Mucosa of descending colon (tissue), 3 donors: ENCODE measurements around the gene KRT32. TPM values are rescaled to one million over a fixed set of nuclear protein-coding genes. Genes with fewer than 3 reads are reported as not detected.

Source experiments
- ATAC-seq: fragments of 200-7000 bp; cut with Tn5 transposase; one replicate; pipeline ENCODE4 v1.9.1; 2020; ENCODE audit warnings: mild to moderate bottlenecking, moderate library complexity
- DNase-seq, 3 donors: peaks; one replicate each; pipeline ENCODE4 v3.0.0-alpha.2; 2020
- H3K36me3 ChIP-seq: fragments of 200-600 bp; one replicate; pipeline ENCODE4 v1.8.0; 2021; ENCODE audit warnings: low read depth, mild to moderate bottlenecking
- H3K4me1 ChIP-seq: fragments of 200-600 bp; one replicate; pipeline ENCODE4 v1.8.0; 2021; ENCODE audit warnings: low read depth, mild to moderate bottlenecking
- H3K4me3 ChIP-seq: fragments of 200-600 bp; one replicate; pipeline ENCODE4 v1.8.0; 2021; ENCODE audit warnings: mild to moderate bottlenecking
- H3K9me3 ChIP-seq: fragments of 200-600 bp; one replicate; pipeline ENCODE4 v1.8.0; 2021; ENCODE audit warnings: mild to moderate bottlenecking
- intact Hi-C, 2 donors: fragments of 100-400 bp; cut with DNase I in 1 of 2; cut with micrococcal nuclease in 1 of 2; formaldehyde crosslinking; loops; one replicate each; pipeline versions ENCODE4 v1.11.0 to v1.11.1; 2022; cut with DNase I, micrococcal nuclease
- total RNA-seq, 3 donors: library from RNA; stranded (reverse); fragmentation: NEBNext Ultra II Directional in 2 of 3; extraction: Animal tissue kit (Norgen Biotek cat#: 25700) in 2 of 3; gene quantifications; one replicate each; pipeline versions ENCODE4 v1.2.1 to v1.2.4, GENCODE V29; 2021 to 2023
- TF ChIP-seq, protein P1 (sequence below): fragments of 200-600 bp; IDR thresholded peaks from one replicate; pipeline ENCODE4 v1.8.0; 2022; ENCODE audit warnings: antibody characterized with exemption, mild to moderate bottlenecking
- donor health status: DM: no; HTN: no; CAD: no; lungs with moderate emphysema.
- donor health status: DM: no; HTN: no; CAD: no.
- donor health status: DM: no; HTN: yes; CAD: no.

KRT32 gene
- total RNA-seq, 3 donors from 2014 or later, result not detected

DNA sequence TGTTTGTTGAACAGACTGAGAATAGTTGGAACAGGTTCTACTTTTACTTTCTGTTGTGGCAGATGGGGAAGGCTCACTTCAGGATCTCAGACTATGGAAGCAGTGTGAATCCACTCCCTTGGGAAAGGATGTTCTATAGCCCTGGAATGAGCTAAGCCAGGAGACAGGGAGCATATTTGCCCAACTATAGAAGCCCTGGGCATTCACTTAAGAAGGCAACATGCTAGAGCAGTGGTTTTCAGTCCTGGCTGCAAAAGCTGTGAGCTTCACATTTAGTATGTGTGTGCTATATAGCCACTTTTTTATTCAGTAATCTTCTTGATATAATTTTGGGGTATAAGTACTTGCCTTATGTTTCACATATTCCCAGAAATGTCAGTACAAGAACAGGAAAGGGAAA lies 1.2 kb upstream of the KRT32 start:
- DNase-seq (no peak), ATAC-seq (no peak)
- intact Hi-C loops, result no loop called here

DNA sequence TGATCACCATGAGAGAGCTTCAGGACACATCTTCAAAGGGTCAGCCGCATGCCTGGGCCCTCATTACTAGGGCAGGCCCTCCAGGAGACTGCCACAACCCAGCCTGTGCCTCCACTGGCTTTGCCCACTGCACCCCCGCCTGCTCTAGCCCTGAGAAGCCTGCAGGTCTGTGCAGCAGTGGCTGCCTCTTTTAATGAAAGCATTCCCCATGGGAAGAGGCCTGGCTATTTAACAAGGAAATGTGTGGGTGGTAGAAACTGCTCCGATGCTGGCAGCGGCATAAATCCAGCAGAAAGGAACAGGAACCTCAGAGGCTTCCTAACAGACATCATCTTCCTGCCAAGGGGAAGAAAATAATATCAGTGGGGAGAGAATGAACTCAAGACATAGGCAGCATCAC lies 375 bp upstream of the KRT32 start:
- intact Hi-C loops, result no loop called here
- ATAC-seq, result no peak
- Histone ChIP-seq H3K4me1 (no peaks in the 10 kb centered on the region), H3K4me3 (no peak overlapping the region), H3K36me3 (no peaks in the 10 kb centered on the region), H3K9me3 (no peaks in the 10 kb centered on the region)
- DNase-seq, result no peak
- TF ChIP-seq, protein P1, sequence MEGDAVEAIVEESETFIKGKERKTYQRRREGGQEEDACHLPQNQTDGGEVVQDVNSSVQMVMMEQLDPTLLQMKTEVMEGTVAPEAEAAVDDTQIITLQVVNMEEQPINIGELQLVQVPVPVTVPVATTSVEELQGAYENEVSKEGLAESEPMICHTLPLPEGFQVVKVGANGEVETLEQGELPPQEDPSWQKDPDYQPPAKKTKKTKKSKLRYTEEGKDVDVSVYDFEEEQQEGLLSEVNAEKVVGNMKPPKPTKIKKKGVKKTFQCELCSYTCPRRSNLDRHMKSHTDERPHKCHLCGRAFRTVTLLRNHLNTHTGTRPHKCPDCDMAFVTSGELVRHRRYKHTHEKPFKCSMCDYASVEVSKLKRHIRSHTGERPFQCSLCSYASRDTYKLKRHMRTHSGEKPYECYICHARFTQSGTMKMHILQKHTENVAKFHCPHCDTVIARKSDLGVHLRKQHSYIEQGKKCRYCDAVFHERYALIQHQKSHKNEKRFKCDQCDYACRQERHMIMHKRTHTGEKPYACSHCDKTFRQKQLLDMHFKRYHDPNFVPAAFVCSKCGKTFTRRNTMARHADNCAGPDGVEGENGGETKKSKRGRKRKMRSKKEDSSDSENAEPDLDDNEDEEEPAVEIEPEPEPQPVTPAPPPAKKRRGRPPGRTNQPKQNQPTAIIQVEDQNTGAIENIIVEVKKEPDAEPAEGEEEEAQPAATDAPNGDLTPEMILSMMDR, result no peak

More for the DNA sequence above, 1.2 kb upstream of the KRT32 start:
- no peaks in the 10 kb centered on the region for H3K36me3 ChIP-seq
- H3K4me3 ChIP-seq, result no peak overlapping the region
- no peaks in the 10 kb centered on the region for H3K4me1 ChIP-seq
- no peaks in the 10 kb centered on the region for H3K9me3 ChIP-seq
- TF ChIP-seq, protein P1, result no peak

DNA sequence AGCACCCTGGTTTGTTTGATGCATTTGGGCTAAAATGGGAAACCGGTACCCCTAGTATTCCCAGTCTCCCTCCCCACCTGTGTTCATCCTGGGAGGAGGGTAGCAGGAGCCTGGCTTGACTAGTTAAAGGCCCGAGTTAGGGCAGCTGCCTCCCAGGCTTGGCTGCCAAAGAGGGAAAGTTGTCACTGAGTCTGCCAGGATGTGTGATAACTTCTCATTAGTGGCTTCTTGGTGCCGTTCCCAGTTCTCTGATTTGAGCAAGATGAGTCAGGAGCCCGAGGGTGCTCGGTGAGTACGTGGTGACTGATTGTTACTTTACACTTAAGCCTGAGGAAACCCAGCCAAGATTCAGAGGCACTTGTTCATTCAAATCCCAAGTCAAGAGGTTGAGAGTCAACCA lies 2.5 kb downstream of the KRT32 start:
- no peak for DNase-seq
- Histone ChIP-seq H3K4me1 (no peaks in the 10 kb centered on the region), H3K9me3 (no peaks in the 10 kb centered on the region), H3K4me3 (no peak overlapping the region), H3K36me3 (no peaks in the 10 kb centered on the region)
- ATAC-seq, result no peak
- intact Hi-C loops, result no loop called here
- TF ChIP-seq, protein P1, result no peak

DNA sequence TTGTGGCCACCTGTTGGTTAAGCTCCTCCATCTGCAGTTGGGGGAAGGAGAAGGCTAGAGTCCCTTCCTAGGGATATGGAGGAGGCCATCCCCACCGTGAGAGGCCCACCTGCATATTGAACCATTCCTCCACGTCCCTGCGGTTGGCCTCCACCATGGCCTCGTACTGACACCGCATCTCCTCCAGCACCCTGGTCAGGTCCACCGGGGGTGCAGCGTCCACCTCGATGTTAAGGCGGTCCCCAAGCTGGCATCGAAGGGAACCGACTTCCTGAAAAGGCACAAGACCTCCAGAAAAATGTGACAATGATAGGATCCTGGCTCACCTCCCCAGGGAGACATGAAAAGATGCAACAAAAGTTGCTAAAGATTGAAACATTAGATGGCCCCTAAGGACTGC lies 3.0 kb downstream of the KRT32 start:
- intact Hi-C loops, result no loop called here
- TF ChIP-seq, protein P1, result no peak
- Histone ChIP-seq H3K4me1 (no peaks in the 10 kb centered on the region), H3K4me3 (no peak overlapping the region), H3K36me3 (no peaks in the 10 kb centered on the region), H3K9me3 (no peaks in the 10 kb centered on the region)
- ATAC-seq (no peak), DNase-seq (no peak)

DNA sequence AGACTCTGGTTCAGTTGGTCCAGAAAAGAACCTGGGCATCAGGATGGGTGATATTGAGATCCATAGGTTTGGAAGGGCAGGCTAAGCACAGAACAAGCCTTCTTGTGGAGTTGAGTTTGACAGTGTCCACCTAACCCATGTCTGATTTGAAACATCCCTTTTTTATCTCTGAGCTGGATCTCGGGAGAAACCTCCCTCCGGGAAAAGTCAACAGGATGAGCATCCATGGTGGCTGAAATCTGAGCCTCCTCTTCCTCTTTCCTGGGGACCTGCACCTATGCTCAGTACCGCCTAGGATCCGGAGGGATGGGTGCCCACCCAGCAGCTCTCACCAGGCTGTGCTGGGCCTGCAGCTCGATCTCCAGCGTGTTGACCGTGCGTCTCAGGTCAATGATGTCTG lies 3.4 kb downstream of the KRT32 start:
- DNase-seq (no peak), ATAC-seq (no peak)
- H3K4me3 ChIP-seq, result no peak overlapping the region
- H3K4me1 ChIP-seq, result no peaks in the 10 kb centered on the region
- H3K36me3 ChIP-seq, result no peaks in the 10 kb centered on the region
- no peaks in the 10 kb centered on the region for H3K9me3 ChIP-seq
- TF ChIP-seq, protein P1, result no peak
- intact Hi-C loops, result no loop called here

DNA sequence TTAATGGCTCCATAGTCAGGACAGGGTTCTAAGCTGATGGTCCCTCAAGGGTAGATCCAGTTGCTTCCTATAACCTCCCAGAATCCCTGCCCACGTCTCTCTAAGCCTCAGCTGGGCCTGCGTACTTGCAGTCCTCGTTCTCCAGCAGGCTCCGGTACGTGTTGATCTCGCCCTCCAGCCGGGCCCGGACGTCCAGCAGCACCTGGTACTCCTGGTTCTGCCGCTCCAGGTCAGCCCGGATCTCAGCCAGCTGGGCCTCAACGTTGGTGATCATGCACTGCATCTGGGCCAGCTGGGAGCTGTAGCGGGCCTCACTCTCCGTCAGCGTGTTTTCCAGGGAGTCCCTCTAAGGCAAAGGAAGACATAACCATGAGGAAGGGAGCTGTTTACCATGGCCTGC lies 4.5 kb downstream of the KRT32 start:
- no peak for DNase-seq
- intact Hi-C loops, result no loop called here
- TF ChIP-seq, protein P1, result no peak
- Histone ChIP-seq H3K4me1 (no peaks in the 10 kb centered on the region), H3K9me3 (no peaks in the 10 kb centered on the region), H3K4me3 (no peak overlapping the region), H3K36me3 (no peaks in the 10 kb centered on the region)
- ATAC-seq, result no peak
